ENCODE data around the gene KCNMA1.

Gene KCNMA1

GRCh38 chr10:76961841-76962240 lies 675.8 kb downstream of the KCNMA1 start:
- FAIRE-seq = no peak
- no peak for TF ChIP-seq CTCF (IDR thresholded peaks at IDR 0.05; ENCODE audit: insufficient read depth, missing control alignments)
- DNase-seq (ENCODE audit: insufficient read length, low spot score) = no peak

- no peak for FAIRE-seq
- DNase-seq (ENCODE audit: insufficient read length, low spot score) = no peak
- TF ChIP-seq CTCF (IDR thresholded peaks at IDR 0.05; ENCODE audit: insufficient read depth, missing control alignments) = no peak
These were observed 678.5 kb downstream of the KCNMA1 start for GRCh38 chr10:76959111-76959510.

GRCh38 chr10:76954838-76955237 lies 682.8 kb downstream of the KCNMA1 start:
- no peak for DNase-seq (ENCODE audit: insufficient read length, low spot score)
- TF ChIP-seq CTCF (IDR thresholded peaks at IDR 0.05; ENCODE audit: insufficient read depth, missing control alignments) = no peak
- no peak for FAIRE-seq

- FAIRE-seq = no peak
- TF ChIP-seq CTCF (IDR thresholded peaks at IDR 0.05; ENCODE audit: insufficient read depth, missing control alignments) = no peak
- no peak for DNase-seq (ENCODE audit: insufficient read length, low spot score)
These were observed 687.3 kb downstream of the KCNMA1 start for GRCh38 chr10:76950354-76950753.

- no peak for TF ChIP-seq CTCF (IDR thresholded peaks at IDR 0.05; ENCODE audit: insufficient read depth, missing control alignments)
- FAIRE-seq (no peak), DNase-seq (ENCODE audit: insufficient read length, low spot score) (no peak)
These were observed 691.3 kb downstream of the KCNMA1 start for GRCh38 chr10:76946270-76946669.

- FAIRE-seq (no peak), DNase-seq (ENCODE audit: insufficient read length, low spot score) (no peak)
- no peak for TF ChIP-seq CTCF (IDR thresholded peaks at IDR 0.05; ENCODE audit: insufficient read depth, missing control alignments)
These were observed 692.4 kb downstream of the KCNMA1 start for GRCh38 chr10:76945166-76945565.

- no peak for TF ChIP-seq CTCF (IDR thresholded peaks at IDR 0.05; ENCODE audit: insufficient read depth, missing control alignments)
- FAIRE-seq (no peak), DNase-seq (ENCODE audit: insufficient read length, low spot score) (no peak)
These were observed 693.0 kb downstream of the KCNMA1 start for GRCh38 chr10:76944640-76945039.

All from D721Med (cell line).